ENCODE data around the gene CENATAC.
"Not testable (repeated sequence)": the region's sequence is repeated elsewhere in the genome, so short reads cannot be mapped to it uniquely, and the experiment has no call there.

CENATAC gene

GRCh38 chr11:118991486-118992038 lies 6.4 kb upstream of the CENATAC start:
- not testable (repeated sequence) for DNase-seq (ENCODE audit: low read depth in 1 of 2, low spot score in 1 of 2)

GRCh38 chr11:118996926-118997626 lies 862 bp upstream of the CENATAC start:
- no peak for DNase-seq (ENCODE audit: low read depth in 1 of 2, low spot score in 1 of 2)

- DNase-seq (ENCODE audit: low read depth in 1 of 2, low spot score in 1 of 2) = no peak
Observed at GRCh38 chr11:118998388-118998717, 415 bp downstream of the CENATAC start.

GRCh38 chr11:118998822-118999221 lies 884 bp downstream of the CENATAC start:
- DNase-seq (ENCODE audit: low read depth in 1 of 2, low spot score in 1 of 2) = no peak

GRCh38 chr11:119000906-119001305 lies 3.0 kb downstream of the CENATAC start:
- no peak for DNase-seq (ENCODE audit: low read depth in 1 of 2, low spot score in 1 of 2)

- no peak for DNase-seq (ENCODE audit: low read depth in 1 of 2, low spot score in 1 of 2)
Observed at GRCh38 chr11:119006656-119007055, 8.7 kb downstream of the CENATAC start.

GRCh38 chr11:119011476-119012053 lies 13.6 kb downstream of the CENATAC start:
- no peak for DNase-seq (ENCODE audit: low read depth in 1 of 2, low spot score in 1 of 2)

GRCh38 chr11:119012629-119013170 lies 14.8 kb downstream of the CENATAC start:
- DNase-seq (ENCODE audit: low read depth in 1 of 2, low spot score in 1 of 2) = no peak

- no peak for DNase-seq (ENCODE audit: low read depth in 1 of 2, low spot score in 1 of 2)
Observed at GRCh38 chr11:119014209-119014924, 16.4 kb downstream of the CENATAC start.

GRCh38 chr11:119015054-119015611 lies 17.2 kb downstream of the CENATAC start:
- no peak for DNase-seq (ENCODE audit: low read depth in 1 of 2, low spot score in 1 of 2)

- DNase-seq (ENCODE audit: low read depth in 1 of 2, low spot score in 1 of 2) = no peak
Observed at GRCh38 chr11:119016216-119017009, 18.5 kb downstream of the CENATAC start.

- DNase-seq (ENCODE audit: low read depth in 1 of 2, low spot score in 1 of 2) = not testable (repeated sequence)
Observed at GRCh38 chr11:119017377-119017776, 19.4 kb downstream of the CENATAC start.

GRCh38 chr11:119018074-119018938 lies 20.4 kb downstream of the CENATAC start, which contains the start of the genes RPS25 and TRAPPC4:
Gene RPS25, minus strand, starts transcription at chr11:119018343. Its CDS starts 59 bp downstream, at chr11:119018284.
Gene TRAPPC4, plus strand, starts transcription at chr11:119018766. Its CDS starts 30 bp downstream, at chr11:119018796.
- peak; percentile 85 to 86 for DNase-seq (ENCODE audit: low read depth in 1 of 2, low spot score in 1 of 2)

- no peak for DNase-seq (ENCODE audit: low read depth in 1 of 2, low spot score in 1 of 2)
Observed at GRCh38 chr11:119019996-119020395, 22.1 kb downstream of the CENATAC start.

GRCh38 chr11:119021631-119022030 lies 23.7 kb downstream of the CENATAC start:
- no peak for DNase-seq (ENCODE audit: low read depth in 1 of 2, low spot score in 1 of 2)

GRCh38 chr11:119023741-119024140 lies 25.8 kb downstream of the CENATAC start:
- no peak for DNase-seq (ENCODE audit: low read depth in 1 of 2, low spot score in 1 of 2)

GRCh38 chr11:119024430-119025098 lies 26.6 kb downstream of the CENATAC start:
- no peak for DNase-seq (ENCODE audit: low read depth in 1 of 2, low spot score in 1 of 2)

- no peak for DNase-seq (ENCODE audit: low read depth in 1 of 2, low spot score in 1 of 2)
Observed at GRCh38 chr11:119025099-119025473, 27.1 kb downstream of the CENATAC start.

- no peak for DNase-seq (ENCODE audit: low read depth in 1 of 2, low spot score in 1 of 2)
Observed at GRCh38 chr11:119025541-119025940, 27.6 kb downstream of the CENATAC start.
